ENCODE measurements around the gene SPDYC. TPM values are rescaled to one million over a fixed set of nuclear protein-coding genes. Genes with fewer than 3 reads are reported as not detected.

SPDYC gene
- total RNA-seq: not detected

GRCh38 chr11:65170058-65170534, at the start of gene SPDYC:
Gene SPDYC (plus strand): TSS chr11:65170233. CDS start chr11:65171358, 1,125 bp downstream.
- no peaks in the 10 kb centered on the region for H3K4me1 ChIP-seq (replicated peaks)
- no peak within 1 kb of the TSS for H3K27ac ChIP-seq
- H3K36me3 ChIP-seq: no peaks in the 10 kb centered on the region
- intact Hi-C loops (cut with DNase I): no loop called here
- DNase-seq (ENCODE audit: low spot score): no peak
- H3K4me3 ChIP-seq: no peak within 1 kb of the TSS
- no peaks in the 10 kb centered on the region for H3K9me3 ChIP-seq
- TF ChIP-seq POLR2A (IDR thresholded peaks at IDR 0.05) (no peak), POLR2AphosphoS5 (IDR thresholded peaks at IDR 0.05) (no peak), CTCF (IDR thresholded peaks at IDR 0.05) (no peak)
- 84% methylated on average over 21 of the region's 21 CpGs for WGBS
- no peaks in the 10 kb centered on the region for H3K27me3 ChIP-seq (replicated peaks; ENCODE audit: insufficient read depth)

GRCh38 chr11:65120831-65121230, 49.2 kb upstream of the SPDYC start:
- peak overlapping the region; percentile 90 to 96 for H3K27ac ChIP-seq
- no peaks in the 10 kb centered on the region for H3K9me3 ChIP-seq
- no peak for TF ChIP-seq POLR2A (IDR thresholded peaks at IDR 0.05)
- no peak for TF ChIP-seq POLR2AphosphoS5 (IDR thresholded peaks at IDR 0.05)
- no peak for TF ChIP-seq CTCF (IDR thresholded peaks at IDR 0.05)
- intact Hi-C loops (cut with DNase I): no loop called here
- peaks cover 12 to 13% of the 10 kb centered on the region in 2 donors for H3K36me3 ChIP-seq
- H3K4me3 ChIP-seq: peak overlapping the region; percentile 65 to 79
- 87% methylated on average over 3 of the region's 3 CpGs for WGBS
- no peak for DNase-seq (ENCODE audit: low spot score)
- no peaks in the 10 kb centered on the region for H3K27me3 ChIP-seq (replicated peaks; ENCODE audit: insufficient read depth)
- H3K4me1 ChIP-seq (replicated peaks): peaks cover 20% of the 10 kb centered on the region

- peaks cover 14% of the 10 kb centered on the region for H3K4me1 ChIP-seq (replicated peaks)
- intact Hi-C loops (cut with DNase I): no loop called here
- no peak for TF ChIP-seq CTCF (IDR thresholded peaks at IDR 0.05)
- TF ChIP-seq POLR2AphosphoS5 (IDR thresholded peaks at IDR 0.05): no peak
- no peak for TF ChIP-seq POLR2A (IDR thresholded peaks at IDR 0.05)
- no peak for DNase-seq (ENCODE audit: low spot score)
- H3K9me3 ChIP-seq: no peaks in the 10 kb centered on the region
- WGBS: under 1% methylated on average over 22 of the region's 22 CpGs
- H3K4me3 ChIP-seq: peak overlapping the region; percentile 65 to 79
- H3K36me3 ChIP-seq: peaks cover 15% of the 10 kb centered on the region in 2 donors
- no peaks in the 10 kb centered on the region for H3K27me3 ChIP-seq (replicated peaks; ENCODE audit: insufficient read depth)
- peak overlapping the region; percentile 90 to 96 for H3K27ac ChIP-seq
These were observed 48.6 kb upstream of the SPDYC start for GRCh38 chr11:65121447-65121864.

GRCh38 chr11:65121865-65122696, 48.0 kb upstream of the SPDYC start, which contains the start of the genes FAU and MRPL49:
Gene FAU (minus strand): TSS chr11:65122134. CDS start chr11:65121813, 321 bp downstream.
Gene MRPL49 (plus strand): TSS chr11:65122321. CDS start chr11:65122347, 26 bp downstream.
- H3K27ac ChIP-seq: peak within 1 kb of the TSS; percentile 90 to 96
- TF ChIP-seq POLR2AphosphoS5 (IDR thresholded peaks at IDR 0.05) (peak; percentile 100), POLR2A (IDR thresholded peaks at IDR 0.05) (peak; percentile 98), CTCF (IDR thresholded peaks at IDR 0.05) (peak in 1 of 4 experiments; percentile 18)
- no peaks in the 10 kb centered on the region for H3K27me3 ChIP-seq (replicated peaks; ENCODE audit: insufficient read depth)
- H3K4me1 ChIP-seq (replicated peaks): peaks cover 12% of the 10 kb centered on the region
- peak; percentile 99 for DNase-seq (ENCODE audit: low spot score)
- H3K9me3 ChIP-seq: no peaks in the 10 kb centered on the region
- WGBS: under 1% methylated on average over 64 of the region's 64 CpGs
- peaks cover 15% of the 10 kb centered on the region in 2 donors for H3K36me3 ChIP-seq
- intact Hi-C loops (cut with DNase I): no loop called here
- peak within 1 kb of the TSS; percentile 65 to 79 for H3K4me3 ChIP-seq
